H1 (cell line): ENCODE data around the gene SLC31A2.

Source experiments
- CHD2 ChIP-seq: IDR thresholded peaks from 2 replicates; pipeline ENCODE4 v1.6.1; 2012; ENCODE audit warnings: low read length, improper control_type of control experiment
- CHD7 ChIP-seq: fragments of 300-600 bp; sonication (generic); IDR thresholded peaks from 2 replicates; pipeline ENCODE4 v1.7.1; 2012; ENCODE audit warnings: low read length, moderate library complexity, mild to moderate bottlenecking, inconsistent platforms; ENCODE audit not compliant: insufficient replicate concordance
- KDM1A ChIP-seq: fragments of 200-600, 300-600 bp; sonication (generic); IDR thresholded peaks from 2 replicates; pipeline ENCODE4 v1.7.1; 2016; ENCODE audit warnings: mild to moderate bottlenecking, low read length, borderline replicate concordance
- RAD21 ChIP-seq, 2 experiments: IDR thresholded peaks in 1 of 2; conservative IDR thresholded peaks in 1 of 2; 2 replicates each; pipeline ENCODE4 v1.6.1; 2011; ENCODE audit warnings: low read depth in 2 of 2, low read length in 2 of 2, improper control_type of control experiment in 1 of 2, inconsistent platforms in 1 of 2, mild to moderate bottlenecking in 1 of 2, moderate library complexity in 1 of 2
- TF ChIP-seq, protein P1 (sequence below): IDR thresholded peaks from 2 replicates; pipeline ENCODE4 v1.6.1; 2012; ENCODE audit warnings: inconsistent platforms

GRCh38 chr9:113210815-113211214, 60.0 kb downstream of the SLC31A2 start:
- no peak for TF ChIP-seq CHD2
- TF ChIP-seq CHD7: no peak
- no peak for TF ChIP-seq RAD21 (IDR thresholded peaks at IDR 0.05 in 1 of 2, conservative IDR thresholded peaks at IDR 0.05 in 1 of 2; ENCODE audit: low read depth in 2 of 2, low read length in 2 of 2)
- TF ChIP-seq, protein P1, sequence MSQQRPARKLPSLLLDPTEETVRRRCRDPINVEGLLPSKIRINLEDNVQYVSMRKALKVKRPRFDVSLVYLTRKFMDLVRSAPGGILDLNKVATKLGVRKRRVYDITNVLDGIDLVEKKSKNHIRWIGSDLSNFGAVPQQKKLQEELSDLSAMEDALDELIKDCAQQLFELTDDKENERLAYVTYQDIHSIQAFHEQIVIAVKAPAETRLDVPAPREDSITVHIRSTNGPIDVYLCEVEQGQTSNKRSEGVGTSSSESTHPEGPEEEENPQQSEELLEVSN: no peak
- TF ChIP-seq KDM1A: no peak
